Measurements from ENCODE around the gene TP53I13. TPM values are rescaled to one million over a fixed set of nuclear protein-coding genes. Genes with fewer than 3 reads are reported as not detected.

The TP53I13 gene
- total RNA-seq, 1 donor, result 41.8 TPM

DNA sequence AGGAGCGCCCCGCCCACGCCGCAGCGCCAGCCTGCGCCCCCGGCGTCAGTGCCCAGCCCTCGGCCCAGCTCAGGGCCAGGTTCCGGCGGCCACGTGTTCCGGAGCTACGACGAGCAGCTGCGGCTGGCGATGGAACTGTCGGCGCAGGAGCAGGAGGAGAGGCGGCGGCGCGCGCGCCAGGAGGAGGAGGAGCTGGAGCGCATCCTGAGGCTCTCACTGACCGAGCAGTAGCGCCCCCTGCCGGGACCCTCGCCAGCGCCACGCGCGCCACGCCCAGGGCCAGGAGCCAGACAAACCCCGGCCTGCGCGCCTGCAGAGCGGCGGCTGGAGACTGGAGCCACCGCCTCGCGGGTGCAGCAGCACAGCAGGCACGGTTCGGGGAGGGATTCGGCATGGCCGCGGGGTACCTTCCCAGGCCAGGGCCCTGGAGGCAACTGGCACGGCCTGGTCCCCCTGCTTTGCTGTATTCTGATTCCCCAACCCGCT is 44.9 kb downstream of the TP53I13 start:
- peak overlapping the region; percentile 25 for H3K4me3 ChIP-seq (ENCODE audit: low read depth, low read length)
- DNase-seq (ENCODE audit: low read depth), result peak; percentile 83
- TF ChIP-seq, protein P1, sequence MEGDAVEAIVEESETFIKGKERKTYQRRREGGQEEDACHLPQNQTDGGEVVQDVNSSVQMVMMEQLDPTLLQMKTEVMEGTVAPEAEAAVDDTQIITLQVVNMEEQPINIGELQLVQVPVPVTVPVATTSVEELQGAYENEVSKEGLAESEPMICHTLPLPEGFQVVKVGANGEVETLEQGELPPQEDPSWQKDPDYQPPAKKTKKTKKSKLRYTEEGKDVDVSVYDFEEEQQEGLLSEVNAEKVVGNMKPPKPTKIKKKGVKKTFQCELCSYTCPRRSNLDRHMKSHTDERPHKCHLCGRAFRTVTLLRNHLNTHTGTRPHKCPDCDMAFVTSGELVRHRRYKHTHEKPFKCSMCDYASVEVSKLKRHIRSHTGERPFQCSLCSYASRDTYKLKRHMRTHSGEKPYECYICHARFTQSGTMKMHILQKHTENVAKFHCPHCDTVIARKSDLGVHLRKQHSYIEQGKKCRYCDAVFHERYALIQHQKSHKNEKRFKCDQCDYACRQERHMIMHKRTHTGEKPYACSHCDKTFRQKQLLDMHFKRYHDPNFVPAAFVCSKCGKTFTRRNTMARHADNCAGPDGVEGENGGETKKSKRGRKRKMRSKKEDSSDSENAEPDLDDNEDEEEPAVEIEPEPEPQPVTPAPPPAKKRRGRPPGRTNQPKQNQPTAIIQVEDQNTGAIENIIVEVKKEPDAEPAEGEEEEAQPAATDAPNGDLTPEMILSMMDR (IDR thresholded peaks at IDR 0.05; ENCODE audit: insufficient read depth, low read length), result peak; percentile 68

DNA sequence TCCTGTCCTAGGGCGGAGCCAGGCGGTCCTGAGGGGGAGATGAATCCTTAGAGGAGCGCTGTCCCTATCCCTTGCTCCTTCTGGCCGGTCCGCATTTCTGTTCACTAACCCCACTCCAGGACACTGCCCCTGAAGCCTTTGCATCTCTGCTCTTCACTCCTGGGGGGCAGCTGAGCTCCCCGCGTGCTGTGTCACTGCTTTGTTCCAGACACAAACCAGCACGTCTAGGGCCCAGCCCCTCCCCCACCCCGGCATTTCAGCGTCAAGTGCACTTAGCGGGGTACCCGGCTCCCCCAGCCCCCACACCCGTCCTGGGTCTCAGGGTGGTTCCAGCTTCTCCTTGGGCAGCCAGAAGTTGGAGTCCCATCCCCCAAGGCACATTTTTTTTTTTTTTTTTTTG is 45.4 kb downstream of the TP53I13 start:
- H3K4me3 ChIP-seq (ENCODE audit: low read depth, low read length), result no peak overlapping the region
- TF ChIP-seq, protein P1 (IDR thresholded peaks at IDR 0.05; ENCODE audit: insufficient read depth, low read length), result no peak
- no peak for DNase-seq (ENCODE audit: low read depth)

DNA sequence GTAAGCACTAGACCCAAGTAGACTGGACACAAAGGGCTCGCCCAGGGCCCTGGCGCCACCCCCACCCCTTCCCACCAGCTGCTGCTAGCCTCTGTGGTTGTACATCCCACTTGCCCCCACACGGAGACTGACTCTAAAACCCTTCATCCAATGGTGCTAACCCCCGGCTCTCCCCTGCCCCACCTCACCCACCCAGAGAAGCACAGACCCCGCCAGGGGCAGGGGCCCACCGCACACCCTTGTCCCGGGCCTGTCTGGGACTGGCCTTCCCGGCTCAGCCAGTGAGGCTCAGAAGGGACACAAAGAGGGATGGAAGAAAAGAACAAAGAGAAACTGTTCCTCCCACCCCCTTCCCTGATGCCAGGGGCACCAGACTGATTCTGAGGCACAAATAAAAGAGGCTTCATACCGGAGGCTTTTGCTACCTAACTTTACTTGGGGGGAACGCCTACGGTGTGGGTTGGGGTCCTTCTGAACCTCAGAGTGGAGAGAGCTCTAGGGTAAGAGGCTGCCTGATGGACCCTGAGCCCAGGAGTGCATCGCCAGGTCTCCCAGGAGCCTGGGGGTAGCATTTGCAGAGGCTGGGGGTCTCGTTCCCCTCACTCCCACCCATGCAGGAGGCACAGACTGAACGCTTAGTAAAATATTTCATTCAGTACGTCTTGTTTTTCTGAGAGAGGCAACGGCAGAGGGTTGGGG is 46.0 kb downstream of the TP53I13 start:
- TF ChIP-seq, protein P1 (IDR thresholded peaks at IDR 0.05; ENCODE audit: insufficient read depth, low read length), result no peak
- no peak for DNase-seq (ENCODE audit: low read depth)
- H3K4me3 ChIP-seq (ENCODE audit: low read depth, low read length), result no peak overlapping the region

DNA sequence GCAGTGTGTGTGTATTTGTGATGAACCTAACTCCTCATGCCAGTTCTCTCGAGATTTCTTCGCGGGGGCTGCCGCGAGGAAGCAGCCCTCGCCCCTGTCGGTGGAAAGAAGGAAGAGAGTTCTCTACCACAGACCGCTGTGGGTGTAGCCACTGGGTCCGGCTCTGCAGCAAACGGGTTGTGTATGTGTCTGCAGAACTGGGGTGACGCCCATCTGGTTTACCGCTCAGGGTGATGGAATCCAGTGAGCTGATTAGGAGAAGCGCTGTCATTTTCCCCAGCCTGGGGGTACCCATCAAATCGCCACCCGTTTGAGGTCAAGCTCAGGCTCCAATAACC is 46.5 kb downstream of the TP53I13 start:
- peak; percentile 40 for DNase-seq (ENCODE audit: low read depth)
- peak overlapping the region; percentile 49 for H3K4me3 ChIP-seq (ENCODE audit: low read depth, low read length)
- TF ChIP-seq, protein P1 (IDR thresholded peaks at IDR 0.05; ENCODE audit: insufficient read depth, low read length), result no peak

DNA sequence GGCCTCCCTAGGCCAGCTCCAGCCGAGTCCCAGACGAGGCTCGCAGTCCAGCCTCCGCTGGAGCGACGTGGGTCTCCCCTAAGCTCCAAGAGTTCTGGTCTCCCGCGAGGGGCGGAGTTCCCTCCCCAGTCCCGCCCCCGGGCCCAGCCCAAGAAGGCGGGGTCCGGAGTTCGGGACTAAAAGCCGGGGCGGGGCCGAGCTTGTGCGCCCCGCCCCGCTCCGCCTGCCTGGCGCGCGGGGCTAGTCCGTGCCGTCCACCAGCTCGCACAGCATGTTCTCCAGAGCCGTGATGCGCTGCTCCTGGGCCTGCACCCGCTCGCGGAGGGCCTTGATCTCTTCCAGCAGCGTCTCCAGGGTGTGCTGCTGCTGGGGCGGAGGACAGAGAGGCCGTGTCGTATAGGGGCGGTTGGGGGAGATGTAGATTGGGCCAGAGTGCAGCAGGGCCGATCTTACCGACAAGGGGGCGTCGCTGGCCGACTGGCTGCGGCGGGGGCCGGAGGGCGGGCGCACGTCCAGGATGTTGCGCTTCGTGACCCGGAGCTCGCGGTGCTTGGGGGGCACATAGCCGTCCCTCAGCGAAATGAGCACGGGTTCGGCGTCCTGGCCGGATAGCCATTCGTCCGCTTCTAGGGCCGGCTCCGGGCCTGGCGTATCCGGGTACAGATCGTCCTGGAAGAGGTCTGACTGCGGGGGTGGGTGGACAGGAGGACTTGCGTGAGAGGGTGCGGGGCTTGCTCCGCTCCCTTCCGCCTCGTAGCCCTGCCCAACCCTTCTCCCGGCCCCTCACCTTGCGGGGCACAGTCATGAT is 47.2 kb downstream of the TP53I13 start:
- TF ChIP-seq, protein P1 (IDR thresholded peaks at IDR 0.05; ENCODE audit: insufficient read depth, low read length), result no peak
- H3K4me3 ChIP-seq (ENCODE audit: low read depth, low read length), result peak overlapping the region; percentile 49
- peak; percentile 74 for DNase-seq (ENCODE audit: low read depth)

DNA sequence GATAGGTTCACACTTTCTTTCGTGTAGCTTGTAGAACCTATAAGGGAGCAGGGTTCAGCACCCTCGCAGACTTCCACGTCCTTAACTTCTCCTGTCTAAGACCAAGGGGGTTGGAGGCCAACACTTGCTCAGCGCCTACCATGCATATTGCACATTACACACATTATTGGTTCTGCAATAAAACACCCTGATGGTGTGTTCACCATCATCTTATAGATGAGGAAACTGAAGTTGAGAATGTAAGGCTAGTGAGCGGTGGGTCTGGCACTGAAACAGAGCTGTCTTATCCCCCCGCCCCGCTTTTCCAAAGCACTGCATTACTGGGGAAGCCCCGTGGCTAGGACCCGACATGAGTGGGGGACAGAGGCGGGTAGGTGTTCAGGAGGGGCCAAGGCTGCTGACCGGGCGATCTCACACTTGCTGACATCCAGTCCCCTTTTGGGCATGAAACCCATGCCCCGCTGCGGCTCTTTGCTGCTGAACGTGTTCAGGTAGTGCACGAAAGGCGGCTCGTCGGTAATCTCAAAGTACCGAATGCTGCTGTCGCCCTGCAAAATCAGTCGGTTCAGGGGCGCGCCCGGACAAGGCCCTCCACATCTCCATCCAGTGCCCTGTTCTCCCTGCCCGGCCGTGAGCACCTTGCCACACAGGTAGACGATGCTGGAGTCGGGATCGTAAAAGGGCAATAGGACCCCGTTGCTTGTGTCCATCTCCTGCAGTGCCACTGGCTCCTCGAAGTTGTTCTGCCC is 48.0 kb downstream of the TP53I13 start:
- TF ChIP-seq, protein P1 (IDR thresholded peaks at IDR 0.05; ENCODE audit: insufficient read depth, low read length), result no peak
- no peak overlapping the region for H3K4me3 ChIP-seq (ENCODE audit: low read depth, low read length)
- DNase-seq (ENCODE audit: low read depth), result no peak

Data from fibroblast of the aortic adventitia (primary cell).